ENCODE data around the gene SH3TC1.

The SH3TC1 gene

GRCh38 chr4:8217871-8218270, 18.8 kb downstream of the SH3TC1 start:
- Histone ChIP-seq H3K9me3 (no peaks in the 10 kb centered on the region), H3K27me3 (peaks cover 0 to 10% of the 10 kb centered on the region in 2 donors), H3K36me3 (peaks cover 0 to 17% (median 0%) of the 10 kb centered on the region in 3 donors), H3K27ac (no peak overlapping the region), H3K4me3 (no peak overlapping the region), H3K4me1 (peaks cover 0 to 13% (median 10%) of the 10 kb centered on the region in 4 donors)
- intact Hi-C loops (cut with DNase I; ENCODE audit: low total_unique reads) = no loop called here
- TF ChIP-seq CTCF (IDR thresholded peaks at IDR 0.05) = no peak
- DNase-seq = no peak

GRCh38 chr4:8218371-8219031, 19.4 kb downstream of the SH3TC1 start:
- H3K9me3 ChIP-seq = no peaks in the 10 kb centered on the region
- H3K36me3 ChIP-seq = peaks cover 0 to 17% (median 0%) of the 10 kb centered on the region in 3 donors
- H3K4me1 ChIP-seq = peaks cover 0 to 13% (median 10%) of the 10 kb centered on the region in 4 donors
- TF ChIP-seq CTCF (IDR thresholded peaks at IDR 0.05) = no peak
- H3K27ac ChIP-seq = no peak overlapping the region
- H3K27me3 ChIP-seq = peaks cover 0 to 10% of the 10 kb centered on the region in 2 donors
- no peak overlapping the region for H3K4me3 ChIP-seq
- DNase-seq = no peak
- intact Hi-C loops (cut with DNase I; ENCODE audit: low total_unique reads) = no loop called here

DNA sequence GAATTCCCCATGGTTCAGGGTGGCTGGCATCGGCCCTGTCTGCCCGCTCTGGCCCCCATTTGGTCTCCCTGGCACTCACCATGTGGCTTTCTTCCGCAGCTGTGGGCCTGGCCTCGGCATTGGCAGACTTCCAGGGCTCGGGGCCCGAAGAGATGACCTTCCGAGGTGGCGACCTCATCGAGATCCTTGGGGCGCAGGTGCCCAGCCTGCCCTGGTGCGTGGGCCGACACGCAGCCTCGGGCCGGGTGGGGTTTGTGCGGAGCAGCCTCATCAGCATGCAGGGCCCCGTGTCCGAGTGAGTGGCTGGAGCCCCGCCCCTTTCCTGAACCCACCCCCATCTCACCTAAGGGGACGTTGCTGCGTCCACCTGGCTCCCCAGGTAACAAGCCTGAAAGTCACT, 20.1 kb downstream of the SH3TC1 start:
- intact Hi-C loops (cut with DNase I; ENCODE audit: low total_unique reads) = no loop called here
- DNase-seq = no peak
- H3K36me3 ChIP-seq = peaks cover 0 to 17% (median 0%) of the 10 kb centered on the region in 3 donors

GRCh38 chr4:8220661-8221450, 21.8 kb downstream of the SH3TC1 start:
- no peaks in the 10 kb centered on the region for H3K4me1 ChIP-seq
- intact Hi-C loops (cut with DNase I; ENCODE audit: low total_unique reads) = no loop called here
- no peak overlapping the region for H3K27ac ChIP-seq
- H3K36me3 ChIP-seq = peaks cover 0 to 16% (median 0%) of the 10 kb centered on the region in 3 donors
- TF ChIP-seq CTCF (IDR thresholded peaks at IDR 0.05) = no peak
- DNase-seq = no peak
- H3K27me3 ChIP-seq = peaks cover 0 to 10% of the 10 kb centered on the region in 2 donors
- H3K4me3 ChIP-seq = no peak overlapping the region
- no peaks in the 10 kb centered on the region for H3K9me3 ChIP-seq

More for the DNA sequence above, 20.1 kb downstream of the SH3TC1 start:
- Histone ChIP-seq H3K9me3 (no peaks in the 10 kb centered on the region), H3K4me1 (peaks cover 0 to 13% (median 10%) of the 10 kb centered on the region in 4 donors), H3K27me3 (peaks cover 0 to 10% of the 10 kb centered on the region in 2 donors), H3K4me3 (no peak overlapping the region), H3K27ac (no peak overlapping the region)
- no peak for TF ChIP-seq CTCF (IDR thresholded peaks at IDR 0.05)

- H3K27me3 ChIP-seq = peaks cover 0 to 8% of the 10 kb centered on the region in 2 donors
- H3K9me3 ChIP-seq = no peaks in the 10 kb centered on the region
- DNase-seq = no peak
- intact Hi-C loops (cut with DNase I; ENCODE audit: low total_unique reads) = no loop called here
- H3K36me3 ChIP-seq = peaks cover 0 to 9% (median 0%) of the 10 kb centered on the region in 3 donors
- no peak overlapping the region for H3K27ac ChIP-seq
- H3K4me3 ChIP-seq = no peak overlapping the region
- TF ChIP-seq CTCF (IDR thresholded peaks at IDR 0.05) = no peak
- no peaks in the 10 kb centered on the region for H3K4me1 ChIP-seq
Measured at GRCh38 chr4:8221476-8221875, 22.4 kb downstream of the SH3TC1 start.

Data from tibial artery (tissue), 4 donors.